Measurements from ENCODE around the gene CASP2.

- TF ChIP-seq, protein P1, sequence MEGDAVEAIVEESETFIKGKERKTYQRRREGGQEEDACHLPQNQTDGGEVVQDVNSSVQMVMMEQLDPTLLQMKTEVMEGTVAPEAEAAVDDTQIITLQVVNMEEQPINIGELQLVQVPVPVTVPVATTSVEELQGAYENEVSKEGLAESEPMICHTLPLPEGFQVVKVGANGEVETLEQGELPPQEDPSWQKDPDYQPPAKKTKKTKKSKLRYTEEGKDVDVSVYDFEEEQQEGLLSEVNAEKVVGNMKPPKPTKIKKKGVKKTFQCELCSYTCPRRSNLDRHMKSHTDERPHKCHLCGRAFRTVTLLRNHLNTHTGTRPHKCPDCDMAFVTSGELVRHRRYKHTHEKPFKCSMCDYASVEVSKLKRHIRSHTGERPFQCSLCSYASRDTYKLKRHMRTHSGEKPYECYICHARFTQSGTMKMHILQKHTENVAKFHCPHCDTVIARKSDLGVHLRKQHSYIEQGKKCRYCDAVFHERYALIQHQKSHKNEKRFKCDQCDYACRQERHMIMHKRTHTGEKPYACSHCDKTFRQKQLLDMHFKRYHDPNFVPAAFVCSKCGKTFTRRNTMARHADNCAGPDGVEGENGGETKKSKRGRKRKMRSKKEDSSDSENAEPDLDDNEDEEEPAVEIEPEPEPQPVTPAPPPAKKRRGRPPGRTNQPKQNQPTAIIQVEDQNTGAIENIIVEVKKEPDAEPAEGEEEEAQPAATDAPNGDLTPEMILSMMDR (IDR thresholded peaks at IDR 0.05): no peak
- no peak for TF ChIP-seq EZH2 (IDR thresholded peaks at IDR 0.05)
Measured at GRCh38 chr7:143280566-143280965, 7.6 kb upstream of the CASP2 start.

Data from neural progenitor cell (in vitro differentiated cells).